Measurements from ENCODE around the gene TRIM47.

The TRIM47 gene

GRCh38 chr17:75895370-75896155 is 17.2 kb upstream of the TRIM47 start:
- Histone ChIP-seq H3F3A (ENCODE audit: insufficient read depth) (peaks cover 10% of the 10 kb centered on the region), H3K27me3 (ENCODE audit: low read length) (no peaks in the 10 kb centered on the region), H3K27ac (ENCODE audit: low read depth, low read length) (peak overlapping the region; percentile 64; the same call in 1 of the 2 replicates), H2AFZ (ENCODE audit: low read depth, low read length, severe bottlenecking) (peak overlapping the region; percentile 29), H3K4me2 (ENCODE audit: low read depth, low read length, poor library complexity, severe bottlenecking) (peak overlapping the region; percentile 87), H3K9me3 (ENCODE audit: insufficient read depth, low read length) (no peaks in the 10 kb centered on the region), H4K20me1 (ENCODE audit: low read depth, low read length) (no peaks in the 10 kb centered on the region), H3K9ac (ENCODE audit: low read length) (peak overlapping the region; percentile 83), H3K4me3 (ENCODE audit: insufficient read depth, low read length, poor library complexity, severe bottlenecking) (peak overlapping the region; percentile 89), H3K79me2 (ENCODE audit: insufficient read depth, low read length) (peaks cover 15% of the 10 kb centered on the region), H3K9me2 (replicated peaks; ENCODE audit: insufficient read depth, low read length) (no peaks in the 10 kb centered on the region), H3K36me3 (ENCODE audit: low read length) (no peaks in the 10 kb centered on the region)
- TF ChIP-seq EZH2phosphoT487 (conservative IDR thresholded peaks at IDR 0.05; ENCODE audit: low read length), result no peak
- peak; percentile 25 for TF ChIP-seq CTCF (IDR thresholded peaks at IDR 0.05; ENCODE audit: insufficient read depth, low read length, poor library complexity, severe bottlenecking)

- Histone ChIP-seq H3F3A (ENCODE audit: insufficient read depth) (peaks cover 10% of the 10 kb centered on the region), H3K4me3 (ENCODE audit: insufficient read depth, low read length, poor library complexity, severe bottlenecking) (no peak overlapping the region), H3K27ac (ENCODE audit: low read depth, low read length) (no peak overlapping the region), H3K9me3 (ENCODE audit: insufficient read depth, low read length) (no peaks in the 10 kb centered on the region), H3K4me2 (ENCODE audit: low read depth, low read length, poor library complexity, severe bottlenecking) (no peak overlapping the region), H3K9ac (ENCODE audit: low read length) (no peak overlapping the region), H3K79me2 (ENCODE audit: insufficient read depth, low read length) (peaks cover 15% of the 10 kb centered on the region), H3K9me2 (replicated peaks; ENCODE audit: insufficient read depth, low read length) (no peaks in the 10 kb centered on the region), H2AFZ (ENCODE audit: low read depth, low read length, severe bottlenecking) (no peak overlapping the region), H3K27me3 (ENCODE audit: low read length) (no peaks in the 10 kb centered on the region), H4K20me1 (ENCODE audit: low read depth, low read length) (no peaks in the 10 kb centered on the region), H3K36me3 (ENCODE audit: low read length) (no peaks in the 10 kb centered on the region)
- no peak for TF ChIP-seq EZH2phosphoT487 (conservative IDR thresholded peaks at IDR 0.05; ENCODE audit: low read length)
- TF ChIP-seq CTCF (IDR thresholded peaks at IDR 0.05; ENCODE audit: insufficient read depth, low read length, poor library complexity, severe bottlenecking), result no peak
Measured at GRCh38 chr17:75894049-75894733, 15.8 kb upstream of the TRIM47 start.

- no peak overlapping the region for H3K4me3 ChIP-seq (ENCODE audit: insufficient read depth, low read length, poor library complexity, severe bottlenecking)
- H3K36me3 ChIP-seq (ENCODE audit: low read length), result no peaks in the 10 kb centered on the region
- no peak overlapping the region for H3K9ac ChIP-seq (ENCODE audit: low read length)
- no peak for TF ChIP-seq EZH2phosphoT487 (conservative IDR thresholded peaks at IDR 0.05; ENCODE audit: low read length)
- TF ChIP-seq CTCF (IDR thresholded peaks at IDR 0.05; ENCODE audit: insufficient read depth, low read length, poor library complexity, severe bottlenecking), result no peak
- H3K79me2 ChIP-seq (ENCODE audit: insufficient read depth, low read length), result peaks cover 15% of the 10 kb centered on the region
- no peak overlapping the region for H2AFZ ChIP-seq (ENCODE audit: low read depth, low read length, severe bottlenecking)
- peaks cover 10% of the 10 kb centered on the region for H3F3A ChIP-seq (ENCODE audit: insufficient read depth)
- H3K9me3 ChIP-seq (ENCODE audit: insufficient read depth, low read length), result no peaks in the 10 kb centered on the region
- no peak overlapping the region for H3K27ac ChIP-seq (ENCODE audit: low read depth, low read length)
- no peaks in the 10 kb centered on the region for H3K27me3 ChIP-seq (ENCODE audit: low read length)
- H3K4me2 ChIP-seq (ENCODE audit: low read depth, low read length, poor library complexity, severe bottlenecking), result no peak overlapping the region
- no peaks in the 10 kb centered on the region for H3K9me2 ChIP-seq (replicated peaks; ENCODE audit: insufficient read depth, low read length)
- no peaks in the 10 kb centered on the region for H4K20me1 ChIP-seq (ENCODE audit: low read depth, low read length)
Measured at GRCh38 chr17:75893305-75894048, 15.1 kb upstream of the TRIM47 start.

Measured in SU-DHL-6 (cell line).